Psoas muscle (tissue), 8 donors: ENCODE data around the gene PEX11A. TPM values are rescaled to one million over a fixed set of nuclear protein-coding genes. Genes with fewer than 3 reads are reported as not detected.

Source experiments
- ATAC-seq, 4 donors: fragments of 200-7000 bp; cut with Tn5 transposase; one replicate each; pipeline ENCODE4 v1.9.1; 2020; ENCODE audit warnings: moderate library complexity in 3 of 4, mild to moderate bottlenecking in 2 of 4
- DNase-seq, 2 donors: peaks; one replicate each; pipeline ENCODE4 v3.0.0-alpha.2; 2020
- H3K27ac ChIP-seq: fragments of 200-600 bp; one replicate; pipeline ENCODE4 v1.8.0; 2022
- H3K27me3 ChIP-seq, 3 donors: fragments of 200-600 bp in 1 of 3; one replicate each; pipeline versions ENCODE4 v1.6.1 to v1.8.0; 2013 to 2022; ENCODE audit warnings: low read length in 2 of 3, mild to moderate bottlenecking in 2 of 3, moderate library complexity in 1 of 3; ENCODE audit not compliant: insufficient read depth in 3 of 3
- H3K36me3 ChIP-seq, 2 donors: fragments of 200-600 bp in 1 of 2; one replicate each; pipeline versions ENCODE4 v1.6.1 to v1.8.0; 2013 to 2022; ENCODE audit warnings: low read depth in 1 of 2, mild to moderate bottlenecking in 1 of 2, moderate library complexity in 1 of 2; ENCODE audit not compliant: insufficient read depth in 1 of 2
- H3K4me1 ChIP-seq: fragments of 200-600 bp; one replicate; pipeline ENCODE4 v1.8.0; 2022
- H3K4me3 ChIP-seq: fragments of 200-600 bp; one replicate; pipeline ENCODE4 v1.8.0; 2022; ENCODE audit warnings: mild to moderate bottlenecking
- H3K9me3 ChIP-seq: fragments of 200-600 bp; one replicate; pipeline ENCODE4 v1.8.0; 2022
- WGBS, 3 donors: extraction: QIAGEN DNeasy Blood & Tissue Kit; methylation state at CpG; one replicate each; pipeline versions ENCODE4 v1.1.6 to v1.1.7; 2013; 5-methylcytosine and 5-hydroxymethylcytosine counted together
- intact Hi-C, 2 donors: fragments of 100-400 bp; cut with DNase I; formaldehyde crosslinking; loops; one replicate each; pipeline versions ENCODE4 v1.11.0 to v1.14.2; 2022
- polyA plus RNA-seq, 3 donors: library from polyadenylated mRNA; stranded (reverse); fragments of 200-250 nt; gene quantifications; one replicate each; pipeline ENCODE4 v1.2.3, GENCODE V29; 2013
- total RNA-seq, 4 donors: library from RNA; stranded (reverse); fragmentation: NEBNext Ultra II Directional in 2 of 4; extraction: Animal tissue kit (Norgen Biotek cat#: 25700) in 2 of 4; gene quantifications; one replicate each; pipeline versions ENCODE4 v1.2.1 to v1.2.4, GENCODE V29; 2021 to 2023
- TF ChIP-seq, protein P1 (sequence below): fragments of 200-600 bp; IDR thresholded peaks from one replicate; pipeline ENCODE4 v1.8.0; 2022; ENCODE audit warnings: antibody characterized with exemption
- donor health status: healthy with polysubstance abuse.
- donor health status: DM: no; HTN: no; CAD: no; lungs with moderate emphysema.
- donor health status: Bipolar disorder and iron deficiency.
- donor health status: healthy.
- donor health status: DM: yes; HTN: yes; CAD: no.
- donor health status: DM: no; HTN: no; CAD: no.
- donor health status: DM: no; HTN: no; CAD: no.
- donor health status: DM: yes; HTN: yes; CAD: no.

The PEX11A gene
- total and polyA plus RNA-seq, 7 donors, result 5.5 to 14.2 (median 9.8) TPM

GRCh38 chr15:89669941-89670340, 20.6 kb downstream of the PEX11A start:
- no peak overlapping the region for H3K4me3 ChIP-seq
- H3K9me3 ChIP-seq, result no peaks in the 10 kb centered on the region
- TF ChIP-seq, protein P1, sequence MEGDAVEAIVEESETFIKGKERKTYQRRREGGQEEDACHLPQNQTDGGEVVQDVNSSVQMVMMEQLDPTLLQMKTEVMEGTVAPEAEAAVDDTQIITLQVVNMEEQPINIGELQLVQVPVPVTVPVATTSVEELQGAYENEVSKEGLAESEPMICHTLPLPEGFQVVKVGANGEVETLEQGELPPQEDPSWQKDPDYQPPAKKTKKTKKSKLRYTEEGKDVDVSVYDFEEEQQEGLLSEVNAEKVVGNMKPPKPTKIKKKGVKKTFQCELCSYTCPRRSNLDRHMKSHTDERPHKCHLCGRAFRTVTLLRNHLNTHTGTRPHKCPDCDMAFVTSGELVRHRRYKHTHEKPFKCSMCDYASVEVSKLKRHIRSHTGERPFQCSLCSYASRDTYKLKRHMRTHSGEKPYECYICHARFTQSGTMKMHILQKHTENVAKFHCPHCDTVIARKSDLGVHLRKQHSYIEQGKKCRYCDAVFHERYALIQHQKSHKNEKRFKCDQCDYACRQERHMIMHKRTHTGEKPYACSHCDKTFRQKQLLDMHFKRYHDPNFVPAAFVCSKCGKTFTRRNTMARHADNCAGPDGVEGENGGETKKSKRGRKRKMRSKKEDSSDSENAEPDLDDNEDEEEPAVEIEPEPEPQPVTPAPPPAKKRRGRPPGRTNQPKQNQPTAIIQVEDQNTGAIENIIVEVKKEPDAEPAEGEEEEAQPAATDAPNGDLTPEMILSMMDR, result no peak
- no peaks in the 10 kb centered on the region for H3K27me3 ChIP-seq
- no peak for DNase-seq
- WGBS, 3 donors, result 92 to 93% (median 92%) methylated on average over 15 of the region's 15 CpGs
- peaks cover 5% of the 10 kb centered on the region for H3K4me1 ChIP-seq
- no peaks in the 10 kb centered on the region for H3K36me3 ChIP-seq
- no peak for ATAC-seq
- H3K27ac ChIP-seq, result no peak overlapping the region
- intact Hi-C loops, result no loop called here

DNA sequence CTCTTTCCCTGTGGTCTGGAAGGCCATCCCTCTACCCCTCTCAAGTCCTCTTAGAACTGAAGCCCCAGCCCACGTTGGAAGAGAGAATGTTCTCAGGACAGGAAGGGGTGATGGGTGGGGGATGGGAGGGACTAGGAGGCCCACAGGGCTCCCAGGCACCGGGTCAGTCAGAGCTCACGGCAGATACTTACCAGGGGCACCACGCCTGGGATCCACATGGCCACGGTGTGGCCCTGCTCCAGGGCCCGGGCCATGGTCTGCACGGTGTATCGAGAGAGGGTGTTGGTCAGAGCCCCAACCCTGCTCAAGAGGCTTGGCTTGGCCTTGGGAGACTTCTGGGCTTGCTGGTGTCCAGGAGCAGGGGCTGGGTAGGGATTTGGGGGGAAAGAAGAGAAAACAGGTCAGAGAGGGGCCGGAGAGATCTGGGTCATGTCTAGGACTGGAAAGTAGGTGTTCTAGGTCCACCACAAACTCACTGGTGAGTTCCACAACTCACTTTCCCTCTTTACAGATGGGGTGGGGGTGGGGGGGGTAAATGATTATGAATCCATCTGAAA, 21.2 kb downstream of the PEX11A start:
- Histone ChIP-seq H3K9me3 (no peaks in the 10 kb centered on the region), H3K27ac (no peak overlapping the region), H3K4me1 (peaks cover 7% of the 10 kb centered on the region), H3K27me3 (no peaks in the 10 kb centered on the region), H3K4me3 (no peak overlapping the region), H3K36me3 (no peaks in the 10 kb centered on the region)
- ATAC-seq (no peak), DNase-seq (no peak)
- TF ChIP-seq, protein P1, result no peak
- intact Hi-C loops, result no loop called here
- 72 to 86% (median 86%) methylated on average over 8 to 9 of the region's 9 CpGs for WGBS, 3 donors

- intact Hi-C loops, result no loop called here
- Histone ChIP-seq H3K4me1 (peaks cover 7% of the 10 kb centered on the region), H3K9me3 (no peaks in the 10 kb centered on the region), H3K27ac (no peak overlapping the region), H3K27me3 (no peaks in the 10 kb centered on the region), H3K36me3 (no peaks in the 10 kb centered on the region), H3K4me3 (no peak overlapping the region)
- 91 to 95% (median 93%) methylated on average over 3 of the region's 3 CpGs for WGBS, 3 donors
- ATAC-seq, result no peak
- TF ChIP-seq, protein P1, result no peak
- DNase-seq, result no peak
Observed at GRCh38 chr15:89668171-89668570, 22.4 kb downstream of the PEX11A start.

- Histone ChIP-seq H3K4me3 (no peak overlapping the region), H3K27ac (no peak overlapping the region), H3K36me3 (no peaks in the 10 kb centered on the region), H3K4me1 (peaks cover 12% of the 10 kb centered on the region), H3K9me3 (no peaks in the 10 kb centered on the region), H3K27me3 (no peaks in the 10 kb centered on the region)
- intact Hi-C loops, result no loop called here
- ATAC-seq (no peak), DNase-seq (no peak)
- 90 to 95% (median 95%) methylated on average over 7 of the region's 7 CpGs for WGBS, 3 donors
- TF ChIP-seq, protein P1, result no peak
Observed at GRCh38 chr15:89667706-89667960, 22.9 kb downstream of the PEX11A start.
